HCT116 (cell line): ENCODE results near the gene RIPOR1. TPM values are rescaled to one million over a fixed set of nuclear protein-coding genes. Genes with fewer than 3 reads are reported as not detected.

Experiments used
- ATAC-seq: fragments of 200-7000 bp; cut with Tn5 transposase; 2 replicates; pipeline ENCODE4 v1.9.1; 2020; ENCODE audit warnings: mild to moderate bottlenecking, moderate library complexity
- BruUV-seq: library from RNA; stranded (reverse); fragments of 400-500 nt; replicated peaks from 2 replicates; lab custom pipeline; 2021; lab: Mats Ljungman, UMichigan
- CTCF ChIA-PET: fragments of 300-600 bp; sonication (Branson Sonifier 250); formaldehyde crosslinking; loops from one replicate; lab custom pipeline; 2021; ENCODE audit warnings: antibody characterized with exemption; lab: Charles Lee
- POLR2A ChIA-PET: fragments of 300-600, 350-600 bp; sonication (Branson Sonifier 250); formaldehyde crosslinking; loops from one replicate; lab custom pipeline; 2021; ENCODE audit warnings: antibody characterized with exemption; lab: Charles Lee
- RAD21 ChIA-PET, 2 experiments: fragments of 300-600 bp; sonication (Branson Sonifier 250); formaldehyde crosslinking; loops; one replicate each; lab custom pipeline; 2023; ENCODE audit warnings: low total read pairs in 2 of 2; ENCODE audit not compliant: uncharacterized antibody in 2 of 2, unreplicated experiment in 2 of 2, low non-redundant PET in 1 of 2; lab: Charles Lee
- DNase-seq: peaks from one replicate; pipeline ENCODE4 v3.0.0-alpha.2; 2010; ENCODE audit warnings: low read depth, low spot score
- H2AFZ ChIP-seq: fragments of 200-600 bp; shearing (Covaris generic), sonication (generic); 2 replicates; pipeline ENCODE4 v1.6.1; 2017; ENCODE audit warnings: low read depth, mixed run types, mixed read lengths, antibody characterized with exemption, low read length; ENCODE audit not compliant: poor library complexity, severe bottlenecking
- H3K27ac ChIP-seq: 2 replicates; pipeline ENCODE4 v1.5.1; 2012; ENCODE audit warnings: low read depth, low read length
- H3K27me3 ChIP-seq: fragments of 200-600 bp; sonication (generic); 2 replicates; pipeline ENCODE4 v1.6.1; 2016; ENCODE audit warnings: mixed run types, low read length, mixed read lengths; ENCODE audit not compliant: insufficient read depth
- H3K36me3 ChIP-seq, 2 experiments: fragments of 200-500 bp in 1 of 2; fragments of 200-600 bp in 1 of 2; sonication (Bioruptor generic) in 1 of 2; sonication (generic) in 1 of 2; 2 replicates each; pipeline versions ENCODE4 v1.5.1 to v1.6.1; 2014 to 2016; ENCODE audit warnings: low read length in 2 of 2, inconsistent platforms in 1 of 2, mixed read lengths in 1 of 2, mixed run types in 1 of 2; ENCODE audit not compliant: insufficient read depth in 2 of 2, control insufficient read depth in 1 of 2
- H3K4me1 ChIP-seq, 2 experiments: fragments of 200-600 bp in 1 of 2; sonication (generic) in 1 of 2; 2 replicates each; pipeline versions ENCODE4 v1.5.1 to v1.6.1; 2012 to 2017; ENCODE audit warnings: low read length in 2 of 2, inconsistent platforms in 1 of 2, mild to moderate bottlenecking in 1 of 2, mixed read lengths in 1 of 2, mixed run types in 1 of 2, moderate library complexity in 1 of 2; ENCODE audit not compliant: insufficient read depth in 2 of 2, control insufficient read depth in 1 of 2
- H3K4me2 ChIP-seq: fragments of 200-600 bp; sonication (generic); 2 replicates; pipeline ENCODE4 v1.6.1; 2017; ENCODE audit warnings: mixed run types, low read length, mixed read lengths
- H3K4me3 ChIP-seq, 2 experiments: fragments of 200-600 bp in 1 of 2; sonication (generic) in 1 of 2; replicated peaks in 1 of 2; 2 replicates each; pipeline ENCODE4 v1.5.1; 2011 to 2016; ENCODE audit warnings: low read length in 2 of 2, control low read depth in 1 of 2, low read depth in 1 of 2, mild to moderate bottlenecking in 1 of 2, mixed read lengths in 1 of 2, mixed run types in 1 of 2
- H3K79me2 ChIP-seq: fragments of 200-600 bp; sonication (generic); 2 replicates; pipeline ENCODE4 v1.6.1; 2017; ENCODE audit warnings: mild to moderate bottlenecking, mixed run types, low read length, moderate library complexity, mixed read lengths; ENCODE audit not compliant: insufficient read depth
- H3K9ac ChIP-seq: fragments of 200-600 bp; sonication (generic); 2 replicates; pipeline ENCODE4 v1.6.1; 2016; ENCODE audit warnings: low read length, mixed read lengths
- H3K9me2 ChIP-seq: fragments of 200-600 bp; sonication (generic), shearing (Covaris generic); 2 replicates; pipeline ENCODE4 v1.6.1; 2017; ENCODE audit warnings: mixed run types, mild to moderate bottlenecking, moderate library complexity; ENCODE audit not compliant: insufficient read depth
- H3K9me3 ChIP-seq, 2 experiments: fragments of 200-500 bp in 1 of 2; fragments of 200-600 bp in 1 of 2; sonication (Bioruptor generic) in 1 of 2; sonication (generic) in 1 of 2; 2 replicates each; pipeline ENCODE4 v1.6.1; 2014 to 2017; ENCODE audit warnings: low read length in 2 of 2, mixed read lengths in 2 of 2, inconsistent platforms in 1 of 2, low read depth in 1 of 2, mild to moderate bottlenecking in 1 of 2, mixed run types in 1 of 2, moderate library complexity in 1 of 2; ENCODE audit not compliant: control insufficient read depth in 1 of 2, insufficient read depth in 1 of 2
- H4K20me1 ChIP-seq: fragments of 200-600 bp; sonication (generic), shearing (Covaris generic); 2 replicates; pipeline ENCODE4 v1.6.1; 2017; ENCODE audit warnings: mixed run types, mild to moderate bottlenecking, moderate library complexity; ENCODE audit not compliant: insufficient read depth
- EZH2 ChIP-seq: fragments of 200-600 bp; sonication (generic); IDR thresholded peaks from 2 replicates; pipeline ENCODE4 v1.6.1; 2017; ENCODE audit warnings: antibody characterized with exemption, mixed run types
- FOSL1 ChIP-seq: IDR thresholded peaks from 2 replicates; pipeline ENCODE4 v1.6.1; 2012; ENCODE audit warnings: low read depth
- POLR2A ChIP-seq: IDR thresholded peaks from 2 replicates; pipeline ENCODE4 v1.7.0; 2011; ENCODE audit warnings: borderline replicate concordance; ENCODE audit not compliant: insufficient read depth, insufficient read length; ENCODE audit errors: extremely low read depth
- SP1 ChIP-seq: IDR thresholded peaks from 2 replicates; pipeline ENCODE4 v1.6.1; 2012; ENCODE audit warnings: low read depth
- SRF ChIP-seq: IDR thresholded peaks from 2 replicates; pipeline ENCODE4 v1.6.1; 2012; ENCODE audit warnings: low read depth
- TCF7L2 ChIP-seq: IDR thresholded peaks from 2 replicates; pipeline ENCODE4 v1.7.0; 2011; ENCODE audit warnings: borderline replicate concordance, inconsistent platforms; ENCODE audit not compliant: insufficient read depth, insufficient read length; ENCODE audit errors: extremely low read depth
- YY1 ChIP-seq: IDR thresholded peaks from 2 replicates; pipeline ENCODE4 v1.6.1; 2011; ENCODE audit warnings: low read length, low read depth, moderate library complexity, mild to moderate bottlenecking; ENCODE audit not compliant: insufficient replicate concordance; ENCODE audit errors: extremely low read depth
- ZFX ChIP-seq: fragments of 450-650 bp; IDR thresholded peaks from 2 replicates; pipeline ENCODE4 v1.6.1; 2017
- ZNF274 ChIP-seq: fragments of 200-500 bp; sonication (Bioruptor generic); IDR thresholded peaks from 2 replicates; pipeline ENCODE4 v1.6.1; 2014; ENCODE audit warnings: mild to moderate bottlenecking, low read depth, low read length, inconsistent platforms
- intact Hi-C: fragments of 100-400 bp; cut with micrococcal nuclease; formaldehyde crosslinking; loops from 2 replicates; pipeline ENCODE4 v1.10.0; 2022
- total RNA-seq: library from RNA; stranded (reverse); gene quantifications from one replicate; pipeline ENCODE4 v1.2.1, GENCODE V29; 2021; ENCODE audit not compliant: unreplicated experiment
- TF ChIP-seq, protein P1 (sequence below): IDR thresholded peaks from 2 replicates; pipeline ENCODE4 v1.6.1; 2012
- TF ChIP-seq, protein P2 (sequence below): IDR thresholded peaks from 2 replicates; pipeline ENCODE4 v1.6.1; 2011; ENCODE audit warnings: mild to moderate bottlenecking, low read length, moderate library complexity; ENCODE audit not compliant: insufficient replicate concordance; ENCODE audit errors: extremely low read depth
- TF ChIP-seq, protein P3 (sequence below), 3 experiments: fragments of 200-600 bp in 1 of 3; sonication (generic) in 1 of 3; IDR thresholded peaks in 2 of 3; conservative IDR thresholded peaks in 1 of 3; 2 replicates each; pipeline ENCODE4 v1.5.1; 2012 to 2017; ENCODE audit warnings: low read depth in 2 of 3, low read length in 2 of 3, antibody characterized with exemption in 1 of 3, borderline replicate concordance in 1 of 3, control low read depth in 1 of 3, mild to moderate bottlenecking in 1 of 3, mixed read lengths in 1 of 3, mixed run types in 1 of 3, moderate library complexity in 1 of 3; ENCODE audit not compliant: insufficient read depth in 1 of 3

Gene RIPOR1
- total RNA-seq, 1 experiment from 2014 or later = 60.0 TPM

DNA sequence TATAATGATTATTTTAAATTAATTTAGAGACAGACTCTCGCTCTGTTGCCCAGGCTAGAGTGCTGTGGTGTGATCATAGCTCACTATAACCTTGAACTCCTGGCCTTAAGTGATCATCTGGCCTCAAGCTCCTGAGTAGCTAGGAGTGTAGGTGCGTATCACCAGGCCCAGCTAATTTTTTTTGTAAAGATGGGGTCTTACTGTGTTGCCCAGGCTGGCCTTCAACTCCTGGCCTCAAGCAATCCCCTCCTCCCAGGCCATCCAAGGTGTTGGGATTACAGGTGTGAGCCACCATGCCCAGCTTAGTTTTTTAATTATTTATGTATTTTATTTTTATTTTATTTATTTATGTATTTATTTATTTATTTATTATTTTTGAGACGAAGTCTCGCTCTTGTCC lies 51.6 kb downstream of the RIPOR1 start:
- Histone ChIP-seq H3K9me2 (no peaks in the 10 kb centered on the region), H3K36me3 (peaks cover 2 to 3% of the 10 kb centered on the region in 2 experiments; a peak in 1 of 4 replicates), H3K79me2 (peaks cover 84% of the 10 kb centered on the region), H3K4me2 (no peak overlapping the region), H3K9me3 (no peaks in the 10 kb centered on the region), H3K27me3 (no peaks in the 10 kb centered on the region), H4K20me1 (no peaks in the 10 kb centered on the region), H3K4me1 (no peaks in the 10 kb centered on the region), H3K27ac (no peak overlapping the region), H3K4me3 (no peak overlapping the region), H2AFZ (no peak overlapping the region), H3K9ac (no peak overlapping the region)
- ChIA-PET POLR2A (no interaction called here), CTCF (no interaction called here), RAD21 (no interaction called here)
- intact Hi-C loops = no loop called here
- no TSS peak for BruUV-seq
- ATAC-seq (no peak), DNase-seq (no peak)
- TF ChIP-seq POLR2A = no peak
- TF ChIP-seq ZNF274 = no peak
- TF ChIP-seq, protein P1, sequence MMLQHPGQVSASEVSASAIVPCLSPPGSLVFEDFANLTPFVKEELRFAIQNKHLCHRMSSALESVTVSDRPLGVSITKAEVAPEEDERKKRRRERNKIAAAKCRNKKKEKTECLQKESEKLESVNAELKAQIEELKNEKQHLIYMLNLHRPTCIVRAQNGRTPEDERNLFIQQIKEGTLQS = no peak

DNA sequence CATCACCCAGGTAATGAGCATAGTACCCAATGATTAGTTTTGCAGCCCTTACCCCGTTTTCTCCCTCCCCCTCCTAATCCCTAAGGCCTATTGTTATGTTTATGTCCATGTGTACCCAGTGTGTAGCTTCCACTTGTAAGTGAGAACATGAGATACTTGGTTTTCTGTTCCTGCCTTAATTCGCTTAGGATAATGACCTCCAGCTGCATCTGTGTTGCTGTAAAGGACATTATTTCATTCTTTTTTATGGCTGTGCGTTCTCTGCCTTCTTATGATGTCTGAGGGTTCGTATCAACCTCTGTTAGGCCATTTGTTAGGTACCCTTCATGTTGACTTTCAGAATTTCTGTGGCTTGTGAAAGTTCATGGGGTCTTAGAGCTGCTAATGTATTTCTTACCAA lies 64.7 kb downstream of the RIPOR1 start:
- no peak overlapping the region for H3K9ac ChIP-seq
- no peak overlapping the region for H3K27ac ChIP-seq
- no peaks in the 10 kb centered on the region for H3K27me3 ChIP-seq
- peaks cover 0 to 8% of the 10 kb centered on the region in 2 experiments; a peak in 1 of 4 replicates for H3K4me1 ChIP-seq
- no TSS peak for BruUV-seq
- no peaks in the 10 kb centered on the region for H3K9me3 ChIP-seq
- TF ChIP-seq TCF7L2 (no peak), YY1 (no peak), EZH2 (no peak), SP1 (no peak), FOSL1 (no peak), ZFX (no peak), SRF (no peak)
- TF ChIP-seq, protein P2, sequence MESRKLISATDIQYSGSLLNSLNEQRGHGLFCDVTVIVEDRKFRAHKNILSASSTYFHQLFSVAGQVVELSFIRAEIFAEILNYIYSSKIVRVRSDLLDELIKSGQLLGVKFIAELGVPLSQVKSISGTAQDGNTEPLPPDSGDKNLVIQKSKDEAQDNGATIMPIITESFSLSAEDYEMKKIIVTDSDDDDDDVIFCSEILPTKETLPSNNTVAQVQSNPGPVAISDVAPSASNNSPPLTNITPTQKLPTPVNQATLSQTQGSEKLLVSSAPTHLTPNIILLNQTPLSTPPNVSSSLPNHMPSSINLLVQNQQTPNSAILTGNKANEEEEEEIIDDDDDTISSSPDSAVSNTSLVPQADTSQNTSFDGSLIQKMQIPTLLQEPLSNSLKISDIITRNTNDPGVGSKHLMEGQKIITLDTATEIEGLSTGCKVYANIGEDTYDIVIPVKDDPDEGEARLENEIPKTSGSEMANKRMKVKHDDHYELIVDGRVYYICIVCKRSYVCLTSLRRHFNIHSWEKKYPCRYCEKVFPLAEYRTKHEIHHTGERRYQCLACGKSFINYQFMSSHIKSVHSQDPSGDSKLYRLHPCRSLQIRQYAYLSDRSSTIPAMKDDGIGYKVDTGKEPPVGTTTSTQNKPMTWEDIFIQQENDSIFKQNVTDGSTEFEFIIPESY = no peak
- TF ChIP-seq, protein P3, sequence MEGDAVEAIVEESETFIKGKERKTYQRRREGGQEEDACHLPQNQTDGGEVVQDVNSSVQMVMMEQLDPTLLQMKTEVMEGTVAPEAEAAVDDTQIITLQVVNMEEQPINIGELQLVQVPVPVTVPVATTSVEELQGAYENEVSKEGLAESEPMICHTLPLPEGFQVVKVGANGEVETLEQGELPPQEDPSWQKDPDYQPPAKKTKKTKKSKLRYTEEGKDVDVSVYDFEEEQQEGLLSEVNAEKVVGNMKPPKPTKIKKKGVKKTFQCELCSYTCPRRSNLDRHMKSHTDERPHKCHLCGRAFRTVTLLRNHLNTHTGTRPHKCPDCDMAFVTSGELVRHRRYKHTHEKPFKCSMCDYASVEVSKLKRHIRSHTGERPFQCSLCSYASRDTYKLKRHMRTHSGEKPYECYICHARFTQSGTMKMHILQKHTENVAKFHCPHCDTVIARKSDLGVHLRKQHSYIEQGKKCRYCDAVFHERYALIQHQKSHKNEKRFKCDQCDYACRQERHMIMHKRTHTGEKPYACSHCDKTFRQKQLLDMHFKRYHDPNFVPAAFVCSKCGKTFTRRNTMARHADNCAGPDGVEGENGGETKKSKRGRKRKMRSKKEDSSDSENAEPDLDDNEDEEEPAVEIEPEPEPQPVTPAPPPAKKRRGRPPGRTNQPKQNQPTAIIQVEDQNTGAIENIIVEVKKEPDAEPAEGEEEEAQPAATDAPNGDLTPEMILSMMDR (IDR thresholded peaks at IDR 0.05 in 2 of 3, conservative IDR thresholded peaks at IDR 0.05 in 1 of 3; ENCODE audit: borderline replicate concordance in 1 of 3, insufficient read depth in 1 of 3, low read depth in 2 of 3, low read length in 2 of 3) = no peak
- H3K4me2 ChIP-seq = no peak overlapping the region
- H4K20me1 ChIP-seq = peaks cover 3% of the 10 kb centered on the region; the same call in 1 of the 2 replicates
- no peak overlapping the region for H3K4me3 ChIP-seq
- DNase-seq (no peak), ATAC-seq (no peak)
- intact Hi-C loops = no loop called here
- ChIA-PET CTCF (interaction anchor here (1.7 kb wide), 1 partner anchor 31 kb away, joined by 3 read pairs; the partner anchor contains the start of gene CTCF), POLR2A (interaction anchor here (0.6 kb wide), 1 partner anchor 22 kb away, joined by 3 read pairs; no protein-coding TSS in a partner anchor), RAD21 (no interaction called here)
- H2AFZ ChIP-seq = no peak overlapping the region
- no peaks in the 10 kb centered on the region for H3K9me2 ChIP-seq
- no peaks in the 10 kb centered on the region; a peak in 1 of 4 replicates for H3K36me3 ChIP-seq
- H3K79me2 ChIP-seq = peaks cover 71% of the 10 kb centered on the region
